GM23338 (cell line): Measurements from ENCODE around the gene ARHGAP27. TPM values are rescaled to one million over a fixed set of nuclear protein-coding genes. Genes with fewer than 3 reads are reported as not detected.
"Not testable (repeated sequence)": the region's sequence is repeated elsewhere in the genome, so short reads cannot be mapped to it uniquely, and the experiment has no call there.

ENCODE experiments used
- ATAC-seq: fragments of 200-7000 bp; cut with Tn5 transposase; 3 replicates; pipeline ENCODE4 v1.9.1; 2020
- DNase-seq: peaks from one replicate; pipeline ENCODE4 v3.0.0-alpha.2; 2015; ENCODE audit warnings: low spot score
- H2AFZ ChIP-seq: fragments of 200-600 bp; sonication (generic); 2 replicates; pipeline ENCODE4 v1.8.0; 2016; ENCODE audit warnings: antibody characterized with exemption, mild to moderate bottlenecking, moderate library complexity
- H3F3A ChIP-seq: fragments of 200-600 bp; sonication (generic); replicated peaks from 2 replicates; pipeline ENCODE4 v1.8.0; 2017; ENCODE audit warnings: antibody characterized with exemption, mixed run types, low read depth
- H3K27ac ChIP-seq: fragments of 200-600 bp; sonication (generic); 2 replicates; pipeline ENCODE4 v1.6.1; 2016; ENCODE audit warnings: low read depth
- H3K27me3 ChIP-seq: fragments of 200-600 bp; sonication (generic); 2 replicates; pipeline ENCODE4 v1.8.0; 2016; ENCODE audit warnings: mild to moderate bottlenecking, mixed run types, moderate library complexity; ENCODE audit not compliant: insufficient read depth
- H3K36me3 ChIP-seq: fragments of 200-600 bp; sonication (generic); 2 replicates; pipeline ENCODE4 v1.8.0; 2016; ENCODE audit warnings: mild to moderate bottlenecking; ENCODE audit not compliant: insufficient read depth
- H3K4me1 ChIP-seq: fragments of 200-600 bp; sonication (generic); 2 replicates; pipeline ENCODE4 v1.8.0; 2016; ENCODE audit warnings: mild to moderate bottlenecking, moderate library complexity; ENCODE audit not compliant: insufficient read depth
- H3K4me2 ChIP-seq: fragments of 200-600 bp; sonication (generic); 2 replicates; pipeline ENCODE4 v1.7.1; 2017; ENCODE audit warnings: mixed run types
- H3K4me3 ChIP-seq: fragments of 200-600 bp; sonication (generic); 2 replicates; pipeline ENCODE4 v1.6.1; 2016; ENCODE audit warnings: mixed run types
- H3K79me2 ChIP-seq: fragments of 200-600 bp; sonication (generic); replicated peaks from 2 replicates; pipeline ENCODE4 v1.8.0; 2017; ENCODE audit warnings: mild to moderate bottlenecking; ENCODE audit not compliant: insufficient read depth
- H3K9me2 ChIP-seq: fragments of 200-600 bp; sonication (generic); 2 replicates; pipeline ENCODE4 v1.8.0; 2017; ENCODE audit not compliant: insufficient read depth
- H4K20me1 ChIP-seq: fragments of 200-600 bp; sonication (generic); replicated peaks from 2 replicates; pipeline ENCODE4 v1.8.0; 2017; ENCODE audit warnings: mild to moderate bottlenecking; ENCODE audit not compliant: insufficient read depth
- H3K27ac Mint-ChIP-seq: 2 replicates; pipeline ENCODE4 v1.8.0; 2020; ENCODE audit warnings: inconsistent platforms, mild to moderate bottlenecking, moderate library complexity, mixed read lengths
- H3K27me3 Mint-ChIP-seq: 3 replicates; pipeline ENCODE4 v1.8.0; 2022; ENCODE audit warnings: low read depth, mild to moderate bottlenecking, moderate library complexity, mixed read lengths, inconsistent platforms; ENCODE audit not compliant: insufficient read depth, poor library complexity
- H3K36me3 Mint-ChIP-seq: 3 replicates; pipeline ENCODE4 v1.8.0; 2021; ENCODE audit warnings: low read depth, mild to moderate bottlenecking, inconsistent platforms, moderate library complexity, mixed read lengths
- H3K4me1 Mint-ChIP-seq: 3 replicates; pipeline ENCODE4 v1.8.0; 2020; ENCODE audit warnings: mild to moderate bottlenecking, inconsistent platforms, mixed read lengths
- H3K4me3 Mint-ChIP-seq: 3 replicates; pipeline ENCODE4 v1.8.0; 2021; ENCODE audit warnings: moderate library complexity, mild to moderate bottlenecking, inconsistent platforms, mixed read lengths
- H3K9me3 Mint-ChIP-seq: 3 replicates; pipeline ENCODE4 v1.8.0; 2020; ENCODE audit warnings: moderate library complexity, mild to moderate bottlenecking, inconsistent platforms, mixed read lengths
- ZNF331 ChIP-seq: fragments of 250-450 bp; sonication (Bioruptor Pico); IDR thresholded peaks from 2 replicates; pipeline ENCODE4 v1.5.0; 2020; ENCODE audit warnings: low read depth, mild to moderate bottlenecking, moderate library complexity
- polyA plus RNA-seq: library from polyadenylated mRNA; unstranded; fragments of >200 nt; fragmentation: Nextera tagmentation; extraction: Ambion mirVana; gene quantifications from 2 replicates; pipeline ENCODE4 v1.2.1, GENCODE V29; 2016
- total RNA-seq: library from RNA; depleted of rRNA; stranded (reverse); fragments of >200 nt; shearing (Covaris generic); gene quantifications from 2 replicates; pipeline ENCODE4 v1.2.3, GENCODE V29; 2014

Gene ARHGAP27
- total and polyA plus RNA-seq, 2 experiments from 2014 or later, result 5.9 to 17.7 TPM

DNA sequence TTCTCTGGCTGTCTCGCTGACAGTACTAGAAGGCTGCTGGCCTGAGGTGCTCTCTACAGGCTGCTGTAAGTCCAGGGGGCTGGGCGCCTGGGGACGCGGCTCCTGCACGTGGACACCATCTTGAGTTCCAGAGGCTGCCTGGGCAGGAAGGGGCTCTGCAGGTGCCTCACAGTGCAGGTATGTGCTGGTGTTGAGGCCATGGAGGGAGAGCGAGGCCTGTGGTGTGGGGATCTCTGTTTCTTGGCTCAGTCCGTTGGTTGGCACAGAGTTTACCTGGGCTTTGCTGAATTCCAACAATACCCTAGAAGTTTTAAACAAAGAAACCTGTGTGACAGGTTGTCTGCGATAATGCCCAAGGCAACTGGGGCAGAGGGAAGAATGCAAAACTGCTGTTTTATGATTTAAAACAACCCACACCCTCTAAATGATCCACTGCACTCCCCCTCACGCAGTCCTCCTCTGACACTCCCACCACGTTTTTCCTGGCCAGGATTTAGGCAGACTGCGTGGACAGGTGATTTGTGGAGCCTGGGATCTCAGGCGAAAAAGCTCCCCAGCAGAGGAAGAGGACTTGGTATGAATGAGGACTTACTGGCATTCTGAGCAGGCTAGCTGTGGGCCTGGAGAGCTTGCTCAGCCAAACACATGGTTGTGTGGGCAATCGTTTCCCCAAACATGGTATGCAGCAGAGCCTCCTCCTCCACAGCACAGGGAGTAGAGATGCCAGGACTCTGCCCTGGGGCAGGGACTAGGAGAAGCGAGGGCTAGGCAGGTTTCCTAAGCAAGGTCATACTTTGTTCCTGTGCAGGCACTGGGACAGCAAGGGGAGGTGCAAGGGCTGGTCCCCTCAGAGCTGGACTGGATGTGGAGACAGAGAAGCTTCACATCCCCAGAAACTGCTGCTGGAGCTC lies 35.9 kb upstream of the ARHGAP27 start:
- H3K36me3 Mint-ChIP-seq, H3K9me2 ChIP-seq, H3K27ac Mint-ChIP-seq, H2AFZ ChIP-seq, H4K20me1 ChIP-seq, H3K4me2 ChIP-seq, H3K4me3 Mint-ChIP-seq, H3K9me3 Mint-ChIP-seq, H3K4me1 Mint-ChIP-seq, H3K36me3 ChIP-seq, H3K27ac ChIP-seq, H3K4me1 ChIP-seq, H3K4me3 ChIP-seq, H3K79me2 ChIP-seq, H3K27me3 ChIP-seq, H3K27me3 Mint-ChIP-seq, H3F3A ChIP-seq, DNase-seq: not testable (repeated sequence)
- TF ChIP-seq ZNF331, result peak; percentile 73
- peak; percentile 38; the same call in 2 of the 3 replicates for ATAC-seq

- not testable (repeated sequence) for H4K20me1 ChIP-seq, H3K9me2 ChIP-seq, H3K79me2 ChIP-seq, H3K36me3 ChIP-seq, H3K4me3 ChIP-seq, H3K36me3 Mint-ChIP-seq, H3K4me3 Mint-ChIP-seq, H3K9me3 Mint-ChIP-seq, H3K27me3 ChIP-seq, H3K4me1 Mint-ChIP-seq, H3K27ac Mint-ChIP-seq, H2AFZ ChIP-seq, H3K27ac ChIP-seq, H3F3A ChIP-seq, H3K27me3 Mint-ChIP-seq, DNase-seq, H3K4me2 ChIP-seq, H3K4me1 ChIP-seq
- ATAC-seq, result peak; percentile 68; the same call in 2 of the 3 replicates
Observed at GRCh38 chr17:45461524-45462327, 29.1 kb upstream of the ARHGAP27 start.

DNA sequence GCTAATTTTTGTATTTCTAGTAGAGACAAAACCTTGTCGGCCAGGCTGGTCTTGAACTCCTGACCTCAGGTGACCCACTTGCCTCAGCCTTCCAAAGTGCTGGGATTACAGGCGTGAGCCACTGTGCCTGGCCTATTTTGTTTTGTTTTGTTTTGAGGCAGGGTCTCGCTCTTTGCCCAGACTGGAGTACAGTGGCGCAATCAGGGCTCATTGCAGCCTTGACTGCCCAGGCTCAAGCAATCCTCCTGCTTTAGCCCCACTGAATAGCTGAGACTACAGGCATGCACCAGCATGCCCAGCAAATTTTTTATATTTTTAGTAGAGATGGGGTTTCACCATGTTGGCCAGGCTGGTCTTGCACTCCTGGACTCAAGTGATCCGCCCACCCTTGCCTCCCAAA lies 27.8 kb upstream of the ARHGAP27 start:
- H3K4me3 ChIP-seq, H3K4me2 ChIP-seq, ATAC-seq, H3F3A ChIP-seq, H3K36me3 Mint-ChIP-seq, DNase-seq, H3K36me3 ChIP-seq, H3K9me2 ChIP-seq, H3K4me1 ChIP-seq, H3K27ac ChIP-seq, H3K4me3 Mint-ChIP-seq, H3K79me2 ChIP-seq, H3K27me3 ChIP-seq, H2AFZ ChIP-seq, H4K20me1 ChIP-seq, H3K27ac Mint-ChIP-seq, H3K4me1 Mint-ChIP-seq, H3K27me3 Mint-ChIP-seq, H3K9me3 Mint-ChIP-seq: not testable (repeated sequence)

DNA sequence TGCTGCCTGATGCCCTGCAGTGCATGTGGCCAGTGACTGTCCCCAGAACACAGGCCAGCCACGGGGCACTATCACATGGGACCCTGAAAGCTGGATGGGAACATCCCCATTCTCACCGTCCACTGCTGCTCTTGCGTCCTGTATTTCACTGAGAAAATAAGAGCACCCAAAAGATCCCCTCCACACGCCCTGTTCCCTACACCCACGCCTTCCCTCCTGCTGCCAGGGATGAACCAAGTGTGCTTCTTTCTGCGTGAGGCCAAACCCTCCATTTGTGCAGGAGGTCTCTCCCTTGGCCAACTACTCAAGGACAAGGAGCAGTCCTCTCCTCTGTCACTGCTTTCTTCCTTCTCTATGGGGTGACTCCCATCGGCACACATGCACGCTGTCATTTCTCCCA lies 21.7 kb upstream of the ARHGAP27 start:
- not testable (repeated sequence) for H3F3A ChIP-seq, H3K9me3 Mint-ChIP-seq, H3K36me3 ChIP-seq, H3K9me2 ChIP-seq, H3K4me3 ChIP-seq, H3K27ac Mint-ChIP-seq, H3K27me3 ChIP-seq, H3K79me2 ChIP-seq, DNase-seq, H4K20me1 ChIP-seq, ATAC-seq, H3K4me1 Mint-ChIP-seq, H3K4me1 ChIP-seq, H2AFZ ChIP-seq, H3K27ac ChIP-seq, H3K4me3 Mint-ChIP-seq, H3K4me2 ChIP-seq, H3K27me3 Mint-ChIP-seq, H3K36me3 Mint-ChIP-seq
